ENCODE results near the gene PCNX2. TPM values are rescaled to one million over a fixed set of nuclear protein-coding genes. Genes with fewer than 3 reads are reported as not detected.
"Not testable (repeated sequence)": the region's sequence is repeated elsewhere in the genome, so short reads cannot be mapped to it uniquely, and the experiment has no call there.

Gene PCNX2
- total RNA-seq, 1 experiment from 2014 or later, result 96.2 TPM

- Histone ChIP-seq H4K20me1 (ENCODE audit: insufficient read depth, low read depth, low read length) (no peaks in the 10 kb centered on the region), H3K9me2 (replicated peaks; ENCODE audit: insufficient read depth, low read length) (no peaks in the 10 kb centered on the region), H3K9ac (ENCODE audit: low read length) (no peak overlapping the region), H3K27ac (ENCODE audit: low read length) (no peak overlapping the region), H3K79me2 (ENCODE audit: low read length) (no peaks in the 10 kb centered on the region), H2AFZ (ENCODE audit: low read length) (no peak overlapping the region), H3K27me3 (ENCODE audit: low read length) (no peaks in the 10 kb centered on the region), H3K4me1 (ENCODE audit: low read length) (peaks cover 13% of the 10 kb centered on the region), H3K36me3 (ENCODE audit: insufficient read depth, low read length) (peaks cover 13% of the 10 kb centered on the region), H3K9me3 (ENCODE audit: low read length) (no peaks in the 10 kb centered on the region), H3K4me3 (ENCODE audit: low read length) (no peak overlapping the region), H3K4me2 (ENCODE audit: low read depth, low read length, poor library complexity, severe bottlenecking) (no peak overlapping the region)
- DNase-seq, result no peak
These were observed 152.3 kb downstream of the PCNX2 start for GRCh38 chr1:233143241-233143640.

DNA sequence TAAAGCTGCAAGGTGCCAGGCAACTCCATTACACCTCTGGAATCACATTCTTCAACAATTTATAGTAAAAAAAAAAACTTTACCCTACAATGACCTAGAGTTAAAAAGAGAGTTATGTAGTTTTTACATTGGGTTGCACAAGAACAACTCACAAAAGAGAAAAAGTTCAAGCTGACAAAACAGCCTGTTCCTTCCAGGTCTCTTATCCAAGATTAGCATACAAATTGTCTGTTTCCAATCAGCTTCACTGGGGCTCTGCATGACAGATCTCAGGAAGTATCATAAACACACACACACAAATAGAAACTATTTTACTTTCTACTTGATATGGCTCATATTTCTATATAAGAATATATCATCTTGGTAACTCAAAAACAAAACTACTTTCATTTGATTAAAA is 154.6 kb downstream of the PCNX2 start:
- Histone ChIP-seq H3K9ac (ENCODE audit: low read length) (peak overlapping the region; percentile 52), H4K20me1 (ENCODE audit: insufficient read depth, low read depth, low read length) (no peaks in the 10 kb centered on the region), H3K4me1 (ENCODE audit: low read length) (peaks cover 13% of the 10 kb centered on the region), H3K27ac (ENCODE audit: low read length) (no peak overlapping the region), H3K9me3 (ENCODE audit: low read length) (no peaks in the 10 kb centered on the region), H3K27me3 (ENCODE audit: low read length) (no peaks in the 10 kb centered on the region), H3K9me2 (replicated peaks; ENCODE audit: insufficient read depth, low read length) (no peaks in the 10 kb centered on the region), H3K79me2 (ENCODE audit: low read length) (no peaks in the 10 kb centered on the region), H3K36me3 (ENCODE audit: insufficient read depth, low read length) (peaks cover 21% of the 10 kb centered on the region), H3K4me2 (ENCODE audit: low read depth, low read length, poor library complexity, severe bottlenecking) (no peak overlapping the region), H2AFZ (ENCODE audit: low read length) (no peak overlapping the region), H3K4me3 (ENCODE audit: low read length) (peak overlapping the region; percentile 46; the same call in 1 of the 2 replicates)
- no peak for DNase-seq

GRCh38 chr1:233140499-233140898 is 155.0 kb downstream of the PCNX2 start:
- no peak overlapping the region for H2AFZ ChIP-seq (ENCODE audit: low read length)
- H3K79me2 ChIP-seq (ENCODE audit: low read length), result no peaks in the 10 kb centered on the region
- no peaks in the 10 kb centered on the region for H3K9me2 ChIP-seq (replicated peaks; ENCODE audit: insufficient read depth, low read length)
- H3K4me3 ChIP-seq (ENCODE audit: low read length), result peak overlapping the region; percentile 46; the same call in 1 of the 2 replicates
- DNase-seq, result no peak
- H3K27me3 ChIP-seq (ENCODE audit: low read length), result no peaks in the 10 kb centered on the region
- no peak overlapping the region for H3K27ac ChIP-seq (ENCODE audit: low read length)
- peaks cover 21% of the 10 kb centered on the region for H3K36me3 ChIP-seq (ENCODE audit: insufficient read depth, low read length)
- no peak overlapping the region for H3K4me2 ChIP-seq (ENCODE audit: low read depth, low read length, poor library complexity, severe bottlenecking)
- H3K9ac ChIP-seq (ENCODE audit: low read length), result peak overlapping the region; percentile 52
- H3K4me1 ChIP-seq (ENCODE audit: low read length), result peaks cover 13% of the 10 kb centered on the region
- H3K9me3 ChIP-seq (ENCODE audit: low read length), result no peaks in the 10 kb centered on the region
- no peaks in the 10 kb centered on the region for H4K20me1 ChIP-seq (ENCODE audit: insufficient read depth, low read depth, low read length)

- DNase-seq, result no peak
- Histone ChIP-seq H3K79me2 (ENCODE audit: low read length) (no peaks in the 10 kb centered on the region), H3K4me2 (ENCODE audit: low read depth, low read length, poor library complexity, severe bottlenecking) (no peak overlapping the region), H2AFZ (ENCODE audit: low read length) (no peak overlapping the region), H3K9me3 (ENCODE audit: low read length) (no peaks in the 10 kb centered on the region), H3K27me3 (ENCODE audit: low read length) (no peaks in the 10 kb centered on the region), H4K20me1 (ENCODE audit: insufficient read depth, low read depth, low read length) (no peaks in the 10 kb centered on the region), H3K4me1 (ENCODE audit: low read length) (peaks cover 13% of the 10 kb centered on the region), H3K9me2 (replicated peaks; ENCODE audit: insufficient read depth, low read length) (no peaks in the 10 kb centered on the region), H3K9ac (ENCODE audit: low read length) (no peak overlapping the region), H3K4me3 (ENCODE audit: low read length) (no peak overlapping the region), H3K36me3 (ENCODE audit: insufficient read depth, low read length) (peaks cover 24% of the 10 kb centered on the region), H3K27ac (ENCODE audit: low read length) (no peak overlapping the region)
These were observed 156.5 kb downstream of the PCNX2 start for GRCh38 chr1:233138788-233139585.

DNA sequence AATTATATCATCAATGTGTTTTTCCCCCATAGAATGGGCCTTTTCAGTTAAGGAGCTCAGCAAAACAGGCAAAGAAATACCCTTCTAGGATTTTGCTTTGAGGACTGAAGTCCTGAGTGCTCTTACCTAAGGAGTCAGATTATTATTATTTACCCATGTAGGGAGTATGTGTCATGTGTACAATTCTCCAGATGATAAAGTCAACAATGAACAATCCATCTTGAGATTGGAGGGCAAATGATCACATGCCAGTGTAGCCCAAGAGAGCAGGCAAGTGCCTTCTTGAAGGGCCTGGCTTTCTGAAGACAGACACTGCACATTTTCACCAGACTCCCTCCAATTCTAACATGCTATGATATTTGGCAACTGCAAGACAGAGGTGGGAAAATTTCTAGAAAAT is 159.7 kb downstream of the PCNX2 start:
- Histone ChIP-seq H3K79me2 (ENCODE audit: low read length) (no peaks in the 10 kb centered on the region), H3K4me2 (ENCODE audit: low read depth, low read length, poor library complexity, severe bottlenecking) (no peak overlapping the region), H2AFZ (ENCODE audit: low read length) (no peak overlapping the region), H3K4me3 (ENCODE audit: low read length) (no peak overlapping the region), H4K20me1 (ENCODE audit: insufficient read depth, low read depth, low read length) (no peaks in the 10 kb centered on the region), H3K9ac (ENCODE audit: low read length) (no peak overlapping the region), H3K9me3 (ENCODE audit: low read length) (no peaks in the 10 kb centered on the region), H3K27ac (ENCODE audit: low read length) (no peak overlapping the region), H3K4me1 (ENCODE audit: low read length) (no peaks in the 10 kb centered on the region), H3K36me3 (ENCODE audit: insufficient read depth, low read length) (peaks cover 26% of the 10 kb centered on the region), H3K27me3 (ENCODE audit: low read length) (no peaks in the 10 kb centered on the region), H3K9me2 (replicated peaks; ENCODE audit: insufficient read depth, low read length) (no peaks in the 10 kb centered on the region)
- no peak for DNase-seq

- Histone ChIP-seq H2AFZ (ENCODE audit: low read length) (no peak overlapping the region), H3K9me3 (ENCODE audit: low read length) (no peaks in the 10 kb centered on the region), H3K9ac (ENCODE audit: low read length) (no peak overlapping the region), H3K4me2 (ENCODE audit: low read depth, low read length, poor library complexity, severe bottlenecking) (no peak overlapping the region), H3K9me2 (replicated peaks; ENCODE audit: insufficient read depth, low read length) (no peaks in the 10 kb centered on the region), H3K4me1 (ENCODE audit: low read length) (no peaks in the 10 kb centered on the region), H3K27ac (ENCODE audit: low read length) (no peak overlapping the region), H3K27me3 (ENCODE audit: low read length) (no peaks in the 10 kb centered on the region), H3K36me3 (ENCODE audit: insufficient read depth, low read length) (peaks cover 6% of the 10 kb centered on the region; the same call in 1 of the 2 replicates), H3K4me3 (ENCODE audit: low read length) (no peak overlapping the region), H4K20me1 (ENCODE audit: insufficient read depth, low read depth, low read length) (no peaks in the 10 kb centered on the region), H3K79me2 (ENCODE audit: low read length) (no peaks in the 10 kb centered on the region)
- DNase-seq, result no peak
These were observed 163.1 kb downstream of the PCNX2 start for GRCh38 chr1:233132445-233132844.

DNA sequence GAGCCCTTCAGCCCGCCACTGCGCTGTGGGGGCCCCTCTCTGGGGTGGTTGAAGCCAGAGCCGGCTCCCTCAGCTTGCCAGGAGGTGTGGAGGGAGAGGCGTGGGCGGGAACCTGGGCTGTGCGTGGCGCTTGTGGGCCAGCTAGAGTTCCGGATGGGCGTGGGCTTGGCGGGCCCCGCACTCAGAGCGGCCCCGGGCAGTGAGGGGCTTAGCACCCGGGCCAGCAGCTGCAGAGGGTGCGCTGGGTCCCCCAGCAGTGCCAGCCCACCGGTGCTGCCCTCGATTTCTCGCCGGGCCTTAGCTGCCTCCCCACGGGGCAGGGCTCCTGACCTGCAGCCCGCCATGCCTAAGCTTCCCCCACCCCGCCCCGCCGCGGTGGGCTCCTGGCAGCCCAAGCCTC is 166.5 kb downstream of the PCNX2 start:
- H3K9me2 ChIP-seq (replicated peaks; ENCODE audit: insufficient read depth, low read length); H2AFZ ChIP-seq (ENCODE audit: low read length); H3K4me1 ChIP-seq (ENCODE audit: low read length); DNase-seq; H3K9ac ChIP-seq (ENCODE audit: low read length); H4K20me1 ChIP-seq (ENCODE audit: insufficient read depth, low read depth, low read length); H3K4me2 ChIP-seq (ENCODE audit: low read depth, low read length, poor library complexity, severe bottlenecking); H3K4me3 ChIP-seq (ENCODE audit: low read length); H3K36me3 ChIP-seq (ENCODE audit: insufficient read depth, low read length); H3K9me3 ChIP-seq (ENCODE audit: low read length); H3K27ac ChIP-seq (ENCODE audit: low read length); H3K27me3 ChIP-seq (ENCODE audit: low read length); H3K79me2 ChIP-seq (ENCODE audit: low read length): not testable (repeated sequence)

GRCh38 chr1:233127157-233127556 is 168.4 kb downstream of the PCNX2 start:
- Histone ChIP-seq H3K9me2 (replicated peaks; ENCODE audit: insufficient read depth, low read length) (no peaks in the 10 kb centered on the region), H3K4me1 (ENCODE audit: low read length) (no peaks in the 10 kb centered on the region), H3K36me3 (ENCODE audit: insufficient read depth, low read length) (no peaks in the 10 kb centered on the region)

More at GRCh38 chr1:233127157-233127556, 168.4 kb downstream of the PCNX2 start:
- Histone ChIP-seq H3K4me2 (ENCODE audit: low read depth, low read length, poor library complexity, severe bottlenecking) (no peak overlapping the region), H3K27me3 (ENCODE audit: low read length) (no peaks in the 10 kb centered on the region), H3K9me3 (ENCODE audit: low read length) (no peaks in the 10 kb centered on the region), H3K79me2 (ENCODE audit: low read length) (no peaks in the 10 kb centered on the region), H3K4me3 (ENCODE audit: low read length) (no peak overlapping the region), H3K9ac (ENCODE audit: low read length) (no peak overlapping the region), H3K27ac (ENCODE audit: low read length) (no peak overlapping the region), H2AFZ (ENCODE audit: low read length) (no peak overlapping the region), H4K20me1 (ENCODE audit: insufficient read depth, low read depth, low read length) (no peaks in the 10 kb centered on the region)
- DNase-seq, result no peak

Data from Karpas-422 (cell line).